GM19324 (cell line): ENCODE measurements around the gene PGAM1.
"Not testable (repeated sequence)": the region's sequence is repeated elsewhere in the genome, so short reads cannot be mapped to it uniquely, and the experiment has no call there.

Source experiments
- ATAC-seq: cut with Tn5 transposase; IDR thresholded peaks from one replicate; pipeline ENCODE4 v1.9.1; 2021; ENCODE audit warnings: mild to moderate bottlenecking, moderate library complexity; ENCODE audit not compliant: unreplicated experiment, low FRiP score

Gene PGAM1

GRCh38 chr10:97407211-97407951, 18.6 kb upstream of the PGAM1 start:
- ATAC-seq, result peak; percentile 75

GRCh38 chr10:97407952-97408248, 18.1 kb upstream of the PGAM1 start:
- ATAC-seq, result no peak

DNA sequence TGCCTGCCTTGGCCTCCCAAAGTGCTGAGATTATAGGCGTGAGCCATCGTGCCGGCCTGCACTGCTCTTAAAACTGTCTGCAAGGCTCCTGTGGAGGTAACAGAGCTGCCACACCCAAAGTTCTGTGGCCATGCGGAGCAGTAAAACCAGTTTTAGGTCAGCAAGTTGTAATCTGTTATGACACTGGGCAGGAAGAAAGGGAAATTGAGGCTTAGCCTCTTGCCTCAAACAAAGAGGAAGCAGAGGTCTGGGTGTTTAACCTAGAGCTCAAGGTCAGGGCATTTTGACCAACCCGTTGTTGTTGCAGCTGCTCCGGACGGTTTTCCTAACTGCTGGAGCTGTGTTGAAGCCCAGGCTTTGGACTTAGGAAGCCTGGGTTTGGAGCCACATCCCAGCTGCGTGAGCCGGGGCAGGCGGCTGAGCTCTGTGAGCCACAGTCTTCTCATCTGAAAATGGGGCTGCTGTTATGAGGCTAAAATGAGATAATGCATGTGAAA, 17.4 kb upstream of the PGAM1 start:
- ATAC-seq, result no peak

DNA sequence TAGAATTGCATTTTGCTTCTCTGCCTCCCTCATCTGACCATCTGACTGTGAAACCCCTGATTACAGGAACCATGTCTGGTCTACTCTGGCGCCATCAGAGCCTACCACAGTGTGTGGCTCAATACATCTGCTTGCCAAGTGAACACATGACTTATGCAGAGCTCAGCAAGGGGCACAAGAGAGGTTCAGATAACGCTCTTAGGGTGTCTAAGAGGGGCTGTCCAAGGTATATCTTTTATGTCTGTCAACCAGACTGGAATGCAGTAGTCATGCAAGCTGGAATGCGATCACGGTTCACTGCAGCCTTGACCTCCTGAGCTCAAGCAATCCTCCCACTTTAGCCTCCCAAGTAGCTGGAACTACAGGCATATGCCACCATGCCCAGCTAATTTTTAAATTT, 14.6 kb upstream of the PGAM1 start:
- no peak for ATAC-seq

GRCh38 chr10:97412891-97413304, 13.1 kb upstream of the PGAM1 start:
- ATAC-seq, result no peak

GRCh38 chr10:97416565-97416964, 9.4 kb upstream of the PGAM1 start:
- ATAC-seq, result no peak

DNA sequence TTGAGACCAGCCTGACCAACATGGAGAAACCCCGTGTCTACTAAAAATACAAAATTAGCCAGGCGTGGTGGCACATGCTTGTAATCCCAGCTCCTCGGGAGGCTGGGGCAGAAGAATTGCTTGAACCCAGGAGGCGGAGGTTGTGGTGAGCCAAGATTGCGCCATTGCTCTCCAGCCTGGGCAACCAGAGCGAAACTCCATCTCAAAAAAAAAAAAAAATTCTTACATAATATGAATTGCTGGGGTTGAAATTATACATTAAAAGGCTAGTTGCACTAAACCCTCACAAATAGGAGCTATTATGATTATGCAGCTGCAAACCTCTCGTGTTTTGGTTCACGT, 2.3 kb upstream of the PGAM1 start:
- ATAC-seq, result not testable (repeated sequence)

- ATAC-seq, result no peak
These were observed 982 bp downstream of the PGAM1 start for GRCh38 chr10:97426776-97427570.

DNA sequence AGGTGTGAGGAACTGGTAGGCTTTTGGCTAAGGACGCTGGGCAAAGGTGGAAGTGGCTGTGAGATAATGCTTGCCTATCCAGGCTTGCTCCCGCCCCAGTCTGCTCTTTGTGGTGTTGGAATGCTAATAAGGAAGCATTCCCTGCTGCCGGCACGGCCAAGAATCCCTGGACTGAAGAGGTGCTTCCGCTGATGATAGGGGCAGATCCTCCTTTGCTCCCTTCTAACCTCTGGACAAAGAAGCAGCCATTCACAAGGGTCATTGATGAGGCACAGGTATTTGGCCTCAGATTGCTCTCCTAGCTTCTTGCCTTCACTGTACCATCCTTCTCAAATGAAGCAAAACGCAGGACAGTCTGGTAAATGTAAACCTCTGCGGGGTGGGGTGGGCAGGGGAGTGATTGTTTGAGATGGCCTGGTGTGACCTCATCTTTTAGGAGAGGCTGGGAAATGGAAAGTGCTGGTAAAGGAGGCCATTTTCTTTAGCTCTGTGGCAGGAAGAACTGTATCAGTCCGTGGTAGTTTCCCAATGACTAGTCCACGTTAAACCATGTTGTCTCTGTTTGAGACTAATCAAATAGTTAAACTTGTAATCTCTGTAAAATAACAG, 1.7 kb downstream of the PGAM1 start:
- no peak for ATAC-seq

- ATAC-seq, result no peak
These were observed 2.6 kb downstream of the PGAM1 start for GRCh38 chr10:97428572-97428981.

GRCh38 chr10:97434055-97434454, 8.1 kb downstream of the PGAM1 start:
- no peak for ATAC-seq

GRCh38 chr10:97434557-97434956, 8.6 kb downstream of the PGAM1 start:
- ATAC-seq, result no peak

DNA sequence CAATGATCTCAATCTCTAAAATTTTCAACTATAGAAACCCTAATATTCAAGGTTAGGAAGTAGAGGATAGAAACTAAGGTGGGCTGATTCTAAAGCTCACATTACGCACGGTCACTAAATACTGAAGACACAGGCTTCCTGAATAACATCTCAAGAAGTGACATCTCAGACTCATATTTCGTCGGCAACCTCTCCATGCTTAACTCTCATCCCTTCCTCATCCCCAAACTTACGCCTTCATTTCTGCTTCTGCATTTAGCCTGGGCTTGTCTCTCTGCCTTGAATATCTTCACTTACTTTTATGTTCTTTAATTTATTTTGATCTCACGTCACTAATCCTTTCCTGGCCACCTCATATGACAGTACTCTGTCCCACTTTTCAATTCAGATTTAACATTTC, 9.2 kb downstream of the PGAM1 start:
- ATAC-seq, result no peak

GRCh38 chr10:97442277-97442676, 16.3 kb downstream of the PGAM1 start:
- ATAC-seq, result no peak

GRCh38 chr10:97444212-97444611, 18.2 kb downstream of the PGAM1 start:
- ATAC-seq, result no peak

GRCh38 chr10:97445357-97445721, 19.3 kb downstream of the PGAM1 start:
- no peak for ATAC-seq

GRCh38 chr10:97445722-97446639, 20.0 kb downstream of the PGAM1 start, which contains the start of the genes EXOSC1 and ZDHHC16:
TSS of gene EXOSC1 (minus strand) at chr10:97446006. CDS start at chr10:97445985, 21 bp downstream.
TSS of gene ZDHHC16 (plus strand) at chr10:97446175. CDS start at chr10:97451676, 5,501 bp downstream.
- ATAC-seq, result peak; percentile 97

DNA sequence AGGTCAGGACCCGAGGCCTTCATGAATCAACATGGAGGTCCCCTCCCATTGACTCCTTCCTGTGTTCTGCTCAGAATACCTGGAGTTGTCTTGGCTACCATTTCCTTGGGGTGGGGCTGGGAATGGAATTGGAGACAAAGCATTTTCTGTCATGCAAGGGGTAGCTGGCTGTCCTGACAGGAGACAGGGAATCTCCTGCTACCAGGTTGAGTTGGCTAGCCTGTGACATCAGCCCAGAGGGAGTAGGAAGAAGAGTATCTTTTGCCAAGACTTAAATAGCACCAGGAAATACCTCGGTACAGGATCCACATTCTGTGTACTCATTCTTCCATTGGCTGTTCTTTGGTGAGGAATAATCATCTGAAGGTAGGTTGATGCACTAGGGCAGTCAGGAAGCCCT, 24.8 kb downstream of the PGAM1 start:
- no peak for ATAC-seq

DNA sequence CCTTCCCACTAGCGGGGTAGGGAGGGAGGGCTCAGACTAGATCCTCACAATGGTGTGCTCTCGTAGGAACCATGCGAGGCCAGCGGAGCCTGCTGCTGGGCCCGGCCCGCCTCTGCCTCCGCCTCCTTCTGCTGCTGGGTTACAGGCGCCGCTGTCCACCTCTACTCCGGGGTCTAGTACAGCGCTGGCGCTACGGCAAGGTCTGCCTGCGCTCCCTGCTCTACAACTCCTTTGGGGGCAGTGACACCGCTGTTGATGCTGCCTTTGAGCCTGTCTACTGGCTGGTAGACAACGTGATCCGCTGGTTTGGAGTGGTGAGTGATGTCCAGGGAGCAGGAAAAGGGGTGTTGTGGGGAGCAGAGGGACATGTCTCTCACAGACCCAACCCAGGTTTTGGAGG, 25.6 kb downstream of the PGAM1 start:
- ATAC-seq, result no peak

DNA sequence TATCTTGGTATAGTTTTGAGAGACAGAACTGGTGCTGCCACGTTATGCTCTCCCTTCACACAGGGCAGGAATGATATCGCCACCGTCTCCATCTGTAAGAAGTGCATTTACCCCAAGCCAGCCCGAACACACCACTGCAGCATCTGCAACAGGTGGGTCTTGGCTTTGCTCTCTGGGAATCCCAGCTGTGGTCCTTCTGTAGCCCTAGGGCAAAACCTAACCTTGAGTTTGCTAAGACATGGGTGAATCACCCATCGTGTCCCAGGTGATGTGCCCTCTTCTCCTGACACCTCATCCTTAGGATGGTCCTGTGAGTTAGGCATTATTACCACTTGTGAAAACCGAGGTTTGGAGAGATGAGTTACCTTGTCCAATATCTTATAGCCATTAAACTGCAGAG, 26.4 kb downstream of the PGAM1 start:
- ATAC-seq, result no peak
